B cell (primary cell): Measurements from ENCODE around the gene SIK3. TPM values are rescaled to one million over a fixed set of nuclear protein-coding genes. Genes with fewer than 3 reads are reported as not detected.
"Not testable (repeated sequence)": the region's sequence is repeated elsewhere in the genome, so short reads cannot be mapped to it uniquely, and the experiment has no call there.

ENCODE experiments used
- ATAC-seq: fragments of 200-7000 bp; cut with Tn5 transposase; one replicate; pipeline ENCODE4 v1.10.0; 2021; ENCODE audit warnings: low read depth, mild to moderate bottlenecking, moderate number of reproducible peaks, moderate library complexity
- CTCF ChIA-PET: fragments of 350-600 bp; sonication (Branson Sonifier 250); formaldehyde crosslinking; loops from one replicate; lab custom pipeline; 2021; ENCODE audit warnings: antibody characterized with exemption, inconsistent platforms; lab: Charles Lee
- POLR2A ChIA-PET: fragments of 350-600 bp; sonication (Branson Sonifier 250); formaldehyde crosslinking; loops from one replicate; lab custom pipeline; 2021; ENCODE audit warnings: antibody characterized with exemption; lab: Charles Lee
- DNase-seq: peaks from one replicate; pipeline ENCODE4 v3.0.0; 2013
- H2AFZ ChIP-seq: 2 replicates; pipeline ENCODE4 v1.6.1; 2012; ENCODE audit warnings: mild to moderate bottlenecking, low read depth, low read length; ENCODE audit not compliant: insufficient read depth, poor library complexity, severe bottlenecking
- H3K27ac ChIP-seq, 2 donors: 1 replicate in 1 of 2; 2 replicates in 1 of 2; pipeline ENCODE4 v1.5.1; 2012 to 2013; ENCODE audit warnings: low read length in 2 of 2, mild to moderate bottlenecking in 2 of 2, moderate library complexity in 1 of 2
- H3K27me3 ChIP-seq, 4 experiments: fragments of 200-600 bp in 1 of 4; sonication (generic) in 1 of 4; replicated peaks in 1 of 4; 1 replicate in 2 of 4; 2 replicates in 2 of 4; pipeline versions ENCODE4 v1.6.1 to v1.7.0; 2013 to 2016; ENCODE audit warnings: low read length in 3 of 4, mild to moderate bottlenecking in 2 of 4, mixed read lengths in 1 of 4, moderate library complexity in 1 of 4; ENCODE audit not compliant: insufficient read depth in 4 of 4, control insufficient read depth in 3 of 4; ENCODE audit errors: control extremely low read depth in 1 of 4
- H3K36me3 ChIP-seq, 2 experiments: replicated peaks in 1 of 2; 1 replicate in 1 of 2; 2 replicates in 1 of 2; pipeline versions ENCODE4 v1.6.1 to v1.7.1; 2013; ENCODE audit warnings: low read length in 1 of 2; ENCODE audit not compliant: insufficient read depth in 2 of 2, control insufficient read depth in 1 of 2; ENCODE audit errors: control extremely low read depth in 1 of 2, extremely low read depth in 1 of 2
- H3K4me1 ChIP-seq, 2 donors: fragments of 200-600 bp in 1 of 2; sonication (generic) in 1 of 2; 1 replicate in 1 of 2; 2 replicates in 1 of 2; pipeline versions ENCODE4 v1.5.1 to v1.6.1; 2013 to 2017; ENCODE audit warnings: low read length in 2 of 2; ENCODE audit not compliant: control insufficient read depth in 2 of 2, insufficient read depth in 2 of 2
- H3K4me2 ChIP-seq: replicated peaks from 2 replicates; pipeline ENCODE3; 2012; ENCODE audit warnings: mild to moderate bottlenecking, low read depth, low read length; ENCODE audit not compliant: poor library complexity, severe bottlenecking
- H3K4me3 ChIP-seq, 5 experiments: fragments of 200-600 bp in 1 of 5; sonication (generic) in 1 of 5; 1 replicate in 3 of 5; 2 replicates in 2 of 5; pipeline versions ENCODE4 v1.5.1 to v1.7.0; 2011 to 2016; ENCODE audit warnings: low read length in 4 of 5, mild to moderate bottlenecking in 4 of 5, low read depth in 2 of 5, control low read depth in 1 of 5, moderate library complexity in 1 of 5; ENCODE audit not compliant: insufficient read depth in 1 of 5; ENCODE audit errors: control extremely low read depth in 1 of 5, extremely low read depth in 1 of 5
- H3K79me2 ChIP-seq: fragments of 200-600 bp; sonication (generic); one replicate; pipeline ENCODE4 v1.6.0; 2016; ENCODE audit warnings: low read length; ENCODE audit not compliant: control insufficient read depth, insufficient read depth
- H3K9ac ChIP-seq: fragments of 200-600 bp; sonication (generic); 2 replicates; pipeline ENCODE4 v1.6.1; 2017; ENCODE audit warnings: mild to moderate bottlenecking, low read length, moderate library complexity
- H3K9me3 ChIP-seq, 3 donors: one replicate each; pipeline versions ENCODE4 v1.6.1 to v1.7.1; 2013; ENCODE audit warnings: low read length in 2 of 3; ENCODE audit not compliant: control insufficient read depth in 2 of 3, insufficient read depth in 1 of 3; ENCODE audit errors: control extremely low read depth in 1 of 3
- H4K20me1 ChIP-seq: 2 replicates; pipeline ENCODE4 v1.6.0; 2012; ENCODE audit warnings: mild to moderate bottlenecking, low read length; ENCODE audit not compliant: insufficient read depth, control insufficient read depth, poor library complexity, severe bottlenecking
- H3K27ac Mint-ChIP-seq: one replicate; pipeline ENCODE4 v1.8.0; 2021; ENCODE audit warnings: mixed read lengths
- H3K27me3 Mint-ChIP-seq: one replicate; pipeline ENCODE4 v1.8.0; 2021; ENCODE audit warnings: mixed read lengths
- H3K4me1 Mint-ChIP-seq: one replicate; pipeline ENCODE4 v1.8.0; 2021; ENCODE audit warnings: mixed read lengths
- H3K4me3 Mint-ChIP-seq: one replicate; pipeline ENCODE4 v1.8.0; 2021; ENCODE audit warnings: mixed read lengths
- H3K9me3 Mint-ChIP-seq: one replicate; pipeline ENCODE4 v1.8.0; 2022; ENCODE audit warnings: mixed read lengths; ENCODE audit not compliant: insufficient read depth
- EZH2 ChIP-seq: IDR thresholded peaks from 2 replicates; pipeline ENCODE4 v1.6.1; 2012; ENCODE audit warnings: borderline replicate concordance, low read depth, mild to moderate bottlenecking, moderate library complexity, low read length; ENCODE audit not compliant: insufficient read depth, poor library complexity, severe bottlenecking
- WGBS: methylation state at CpG from one replicate; pipeline ENCODE4 v1.1.5; 2013; ENCODE audit warnings: missing lambda C conversion rate; ENCODE audit not compliant: insufficient coverage; 5-methylcytosine and 5-hydroxymethylcytosine counted together
- intact Hi-C: fragments of 100-400 bp; cut with micrococcal nuclease; formaldehyde crosslinking; loops from one replicate; pipeline ENCODE4 v1.10.0; 2022
- polyA plus RNA-seq: library from polyadenylated mRNA; depleted of rRNA; stranded (reverse); fragments of >200 nt; gene quantifications from 2 replicates; pipeline ENCODE4 v1.2.3, GENCODE V29; 2012
- total RNA-seq, 2 donors: library from RNA; stranded (reverse); fragments of 120-200 nt in 1 of 2; gene quantifications; 1 replicate in 1 of 2; 2 replicates in 1 of 2; pipeline versions ENCODE4 v1.2.3 to v1.2.4, GENCODE V29; 2013 to 2022
- TF ChIP-seq, protein P1 (sequence below): fragments of 200-600 bp; IDR thresholded peaks from one replicate; pipeline ENCODE4 v1.8.0; 2022; ENCODE audit warnings: antibody characterized with exemption, mild to moderate bottlenecking

Gene SIK3
- total and polyA plus RNA-seq, 2 donors (not counting 1 experiment from before 2014, with no cell fraction given) = 36.5 to 180 TPM

DNA sequence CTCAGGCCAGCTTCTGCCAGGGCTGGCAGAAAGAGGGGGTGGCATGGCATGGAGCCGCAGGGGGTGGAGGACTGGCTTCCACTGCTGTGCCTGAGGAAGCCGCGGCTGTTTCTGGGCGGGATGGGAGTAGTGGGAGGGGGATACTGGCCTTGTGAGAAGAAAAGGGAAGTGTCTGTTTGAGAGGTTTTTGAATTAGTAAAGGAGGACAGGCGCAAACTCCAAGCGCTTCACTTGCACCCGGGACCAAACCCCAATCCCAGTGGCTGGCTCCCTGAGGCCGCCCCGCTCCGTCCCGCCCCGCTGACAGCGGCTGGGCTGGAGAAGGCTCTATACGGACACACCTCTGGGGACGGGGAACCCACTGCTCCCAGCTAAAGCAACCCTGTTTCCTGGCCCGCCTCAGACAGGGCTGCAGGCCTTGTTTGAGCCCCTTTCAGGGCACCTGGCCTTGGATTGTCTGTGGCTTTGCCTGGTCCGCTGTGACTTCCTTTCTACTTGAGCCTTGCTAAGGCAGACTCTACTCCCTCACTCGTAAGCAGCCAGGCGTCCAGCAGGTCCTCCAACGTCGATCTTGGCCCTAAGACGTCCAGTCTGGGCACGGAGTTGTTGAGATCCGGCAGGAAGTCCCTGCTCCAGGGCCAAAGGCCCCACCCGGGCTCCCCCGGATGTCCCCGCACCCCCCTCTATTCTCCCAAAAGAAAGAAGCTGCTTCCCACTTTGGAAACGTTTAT lies 263.0 kb downstream of the SIK3 start:
- Mint-ChIP-seq H3K4me3 (peak overlapping the region; percentile 83), H3K27ac (no peak overlapping the region), H3K9me3 (no peaks in the 10 kb centered on the region), H3K27me3 (peaks cover 4% of the 10 kb centered on the region), H3K4me1 (peaks cover 16% of the 10 kb centered on the region)
- POLR2A ChIA-PET = interaction anchor here (0.5 to 0.8 kb wide), 3 partner anchors 63 to 308 kb away, joined by 3 to 4 read pairs (median 4); partner anchors contain the start of gene BUD13
- no peak for TF ChIP-seq EZH2
- TF ChIP-seq, protein P1, sequence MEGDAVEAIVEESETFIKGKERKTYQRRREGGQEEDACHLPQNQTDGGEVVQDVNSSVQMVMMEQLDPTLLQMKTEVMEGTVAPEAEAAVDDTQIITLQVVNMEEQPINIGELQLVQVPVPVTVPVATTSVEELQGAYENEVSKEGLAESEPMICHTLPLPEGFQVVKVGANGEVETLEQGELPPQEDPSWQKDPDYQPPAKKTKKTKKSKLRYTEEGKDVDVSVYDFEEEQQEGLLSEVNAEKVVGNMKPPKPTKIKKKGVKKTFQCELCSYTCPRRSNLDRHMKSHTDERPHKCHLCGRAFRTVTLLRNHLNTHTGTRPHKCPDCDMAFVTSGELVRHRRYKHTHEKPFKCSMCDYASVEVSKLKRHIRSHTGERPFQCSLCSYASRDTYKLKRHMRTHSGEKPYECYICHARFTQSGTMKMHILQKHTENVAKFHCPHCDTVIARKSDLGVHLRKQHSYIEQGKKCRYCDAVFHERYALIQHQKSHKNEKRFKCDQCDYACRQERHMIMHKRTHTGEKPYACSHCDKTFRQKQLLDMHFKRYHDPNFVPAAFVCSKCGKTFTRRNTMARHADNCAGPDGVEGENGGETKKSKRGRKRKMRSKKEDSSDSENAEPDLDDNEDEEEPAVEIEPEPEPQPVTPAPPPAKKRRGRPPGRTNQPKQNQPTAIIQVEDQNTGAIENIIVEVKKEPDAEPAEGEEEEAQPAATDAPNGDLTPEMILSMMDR = no peak
- Histone ChIP-seq H3K36me3 (no peaks in the 10 kb centered on the region), H4K20me1 (no peaks in the 10 kb centered on the region), H3K4me3 (peak overlapping the region in 4 of 5 experiments; percentile 38 to 61 (median 46)), H3K9ac (peak overlapping the region; percentile 53), H3K27me3 (peaks cover 0 to 4% (median 0%) of the 10 kb centered on the region in 4 experiments), H3K4me2 (peak overlapping the region; percentile 78), H3K9me3 (no peaks in the 10 kb centered on the region), H3K4me1 (peaks cover 7 to 14% of the 10 kb centered on the region in 2 donors), H3K79me2 (no peaks in the 10 kb centered on the region), H2AFZ (peak overlapping the region; percentile 64), H3K27ac (no peak overlapping the region)
- whole genome bisulfite sequencing = 15% methylated on average over 28 of the region's 28 CpGs
- peak; percentile 37 for DNase-seq
- no peak for ATAC-seq
- CTCF ChIA-PET = interaction anchor here (0.5 to 3.1 kb wide), 17 partner anchors 18 to 466 kb away, joined by 3 to 45 read pairs (median 4); partner anchors contain the start of genes APOA5, BUD13 and ZPR1
- intact Hi-C loops = no loop called here

DNA sequence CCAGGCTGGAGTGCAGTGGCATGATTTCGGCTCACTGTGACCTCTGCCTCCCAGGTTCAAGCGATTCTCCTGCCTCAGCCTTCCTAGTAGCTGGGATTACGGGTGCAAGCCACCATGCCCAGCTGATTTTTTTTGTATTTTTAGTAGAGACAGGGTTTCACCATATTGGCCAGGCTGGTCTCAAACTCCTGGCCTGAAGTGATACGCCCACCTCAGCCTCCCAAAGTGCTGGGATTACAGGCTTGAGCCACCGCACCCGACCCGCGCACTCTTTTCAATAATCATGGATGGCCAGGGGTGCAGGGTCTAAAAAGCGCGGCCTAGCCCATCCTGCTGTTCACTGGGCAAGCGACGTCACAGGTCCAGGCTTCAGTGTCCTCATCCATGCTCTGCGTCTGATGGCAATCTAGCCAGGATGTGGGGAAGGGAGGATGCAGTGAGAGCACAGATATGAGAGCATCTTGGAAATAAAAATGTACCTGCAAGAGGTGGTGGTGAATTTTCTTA lies 263.6 kb downstream of the SIK3 start:
- CTCF ChIA-PET = interaction anchor here (1.8 kb wide), 1 partner anchor 21 kb away, joined by 5 read pairs; no protein-coding TSS in a partner anchor
- H3K4me3 Mint-ChIP-seq = peak overlapping the region; percentile 83

More for the DNA sequence above, 263.6 kb downstream of the SIK3 start:
- H3K27ac ChIP-seq, intact Hi-C loops, ATAC-seq, H3K79me2 ChIP-seq, H3K4me3 ChIP-seq, H3K9ac ChIP-seq, H3K9me3 Mint-ChIP-seq, H3K27me3 Mint-ChIP-seq, H3K36me3 ChIP-seq, H3K9me3 ChIP-seq, DNase-seq, H4K20me1 ChIP-seq, H3K27me3 ChIP-seq, H3K27ac Mint-ChIP-seq: not testable (repeated sequence)
- POLR2A ChIA-PET = interaction anchor here (0.6 kb wide), 1 partner anchor 83 kb away, joined by 3 read pairs; no protein-coding TSS in a partner anchor
- WGBS = 89% methylated on average over 13 of the region's 13 CpGs
- peaks cover 16% of the 10 kb centered on the region for H3K4me1 Mint-ChIP-seq
- H3K4me2 ChIP-seq = peak overlapping the region; percentile 78
- H2AFZ ChIP-seq = peak overlapping the region; percentile 64
- peaks cover 7 to 14% of the 10 kb centered on the region in 2 donors for H3K4me1 ChIP-seq
